ENCODE results near the gene GRIN1.

Gene GRIN1

GRCh38 chr9:137215196-137215986, 76.4 kb downstream of the GRIN1 start:
- no peaks in the 10 kb centered on the region for H4K20me1 ChIP-seq (ENCODE audit: low read depth, low read length)
- no peak for TF ChIP-seq EZH2phosphoT487 (conservative IDR thresholded peaks at IDR 0.05; ENCODE audit: low read length)
- no peak for TF ChIP-seq CTCF (IDR thresholded peaks at IDR 0.05; ENCODE audit: insufficient read depth, low read length, poor library complexity, severe bottlenecking)
- H3K4me2 ChIP-seq (ENCODE audit: low read depth, low read length, poor library complexity, severe bottlenecking) = no peak overlapping the region
- no peaks in the 10 kb centered on the region for H3K9me3 ChIP-seq (ENCODE audit: insufficient read depth, low read length)
- no peak overlapping the region for H2AFZ ChIP-seq (ENCODE audit: low read depth, low read length, severe bottlenecking)
- no peak overlapping the region for H3K4me3 ChIP-seq (ENCODE audit: insufficient read depth, low read length, poor library complexity, severe bottlenecking)
- H3K27ac ChIP-seq (ENCODE audit: low read depth, low read length) = no peak overlapping the region
- no peaks in the 10 kb centered on the region for H3K27me3 ChIP-seq (ENCODE audit: low read length)
- H3K9me2 ChIP-seq (replicated peaks; ENCODE audit: insufficient read depth, low read length) = no peaks in the 10 kb centered on the region
- no peak overlapping the region for H3K9ac ChIP-seq (ENCODE audit: low read length)
- no peaks in the 10 kb centered on the region for H3K36me3 ChIP-seq (ENCODE audit: low read length)
- H3F3A ChIP-seq (ENCODE audit: insufficient read depth) = no peaks in the 10 kb centered on the region
- H3K79me2 ChIP-seq (ENCODE audit: insufficient read depth, low read length) = no peaks in the 10 kb centered on the region

- Histone ChIP-seq H3K9me2 (replicated peaks; ENCODE audit: insufficient read depth, low read length) (no peaks in the 10 kb centered on the region), H3F3A (ENCODE audit: insufficient read depth) (no peaks in the 10 kb centered on the region), H3K79me2 (ENCODE audit: insufficient read depth, low read length) (no peaks in the 10 kb centered on the region), H3K27me3 (ENCODE audit: low read length) (no peaks in the 10 kb centered on the region), H3K27ac (ENCODE audit: low read depth, low read length) (no peak overlapping the region), H3K9me3 (ENCODE audit: insufficient read depth, low read length) (no peaks in the 10 kb centered on the region), H3K36me3 (ENCODE audit: low read length) (no peaks in the 10 kb centered on the region), H3K9ac (ENCODE audit: low read length) (no peak overlapping the region), H3K4me2 (ENCODE audit: low read depth, low read length, poor library complexity, severe bottlenecking) (no peak overlapping the region), H3K4me3 (ENCODE audit: insufficient read depth, low read length, poor library complexity, severe bottlenecking) (no peak overlapping the region), H2AFZ (ENCODE audit: low read depth, low read length, severe bottlenecking) (no peak overlapping the region), H4K20me1 (ENCODE audit: low read depth, low read length) (no peaks in the 10 kb centered on the region)
- no peak for TF ChIP-seq CTCF (IDR thresholded peaks at IDR 0.05; ENCODE audit: insufficient read depth, low read length, poor library complexity, severe bottlenecking)
- TF ChIP-seq EZH2phosphoT487 (conservative IDR thresholded peaks at IDR 0.05; ENCODE audit: low read length) = no peak
These were observed 77.4 kb downstream of the GRIN1 start for GRCh38 chr9:137216188-137216965.

GRCh38 chr9:137217276-137218211, 78.6 kb downstream of the GRIN1 start:
- Histone ChIP-seq H2AFZ (ENCODE audit: low read depth, low read length, severe bottlenecking) (no peak overlapping the region), H3K9ac (ENCODE audit: low read length) (no peak overlapping the region), H4K20me1 (ENCODE audit: low read depth, low read length) (no peaks in the 10 kb centered on the region), H3K79me2 (ENCODE audit: insufficient read depth, low read length) (no peaks in the 10 kb centered on the region), H3K27me3 (ENCODE audit: low read length) (no peaks in the 10 kb centered on the region), H3K27ac (ENCODE audit: low read depth, low read length) (no peak overlapping the region), H3K4me2 (ENCODE audit: low read depth, low read length, poor library complexity, severe bottlenecking) (no peak overlapping the region), H3K9me2 (replicated peaks; ENCODE audit: insufficient read depth, low read length) (no peaks in the 10 kb centered on the region), H3K36me3 (ENCODE audit: low read length) (no peaks in the 10 kb centered on the region), H3F3A (ENCODE audit: insufficient read depth) (no peaks in the 10 kb centered on the region), H3K4me3 (ENCODE audit: insufficient read depth, low read length, poor library complexity, severe bottlenecking) (no peak overlapping the region), H3K9me3 (ENCODE audit: insufficient read depth, low read length) (no peaks in the 10 kb centered on the region)
- TF ChIP-seq EZH2phosphoT487 (conservative IDR thresholded peaks at IDR 0.05; ENCODE audit: low read length) (no peak), CTCF (IDR thresholded peaks at IDR 0.05; ENCODE audit: insufficient read depth, low read length, poor library complexity, severe bottlenecking) (no peak)

Measured in SU-DHL-6 (cell line).